Omental fat pad (tissue), 4 donors: ENCODE results near the gene LPIN1. TPM values are rescaled to one million over a fixed set of nuclear protein-coding genes. Genes with fewer than 3 reads are reported as not detected.
A peak's percentile ranks its signal among the peaks of the same experiment; 100 is the strongest.
"Not testable (repeated sequence)": the region's sequence is repeated elsewhere in the genome, so short reads cannot be mapped to it uniquely, and the experiment has no call there.

Experiments used
- ATAC-seq: fragments of 150-250 bp; one replicate; pipeline ENCODE4 v1.9.1; 2016; ENCODE audit warnings: mild to moderate bottlenecking, moderate library complexity; ENCODE audit not compliant: low FRiP score
- DNase-seq: peaks from one replicate; pipeline ENCODE4 v3.0.0-alpha.2; 2019; ENCODE audit warnings: low spot score
- CTCF ChIP-seq, 3 donors: fragments of 450-650 bp; IDR thresholded peaks; one replicate each; pipeline ENCODE4 v1.5.1; 2016 to 2017; ENCODE audit warnings: antibody characterized with exemption in 3 of 3, mild to moderate bottlenecking in 3 of 3, moderate library complexity in 2 of 3
- total RNA-seq, 4 donors: library from RNA; depleted of rRNA; stranded (reverse); fragments of >200 nt; gene quantifications; one replicate each; pipeline ENCODE4 v1.1.0, GENCODE V29; 2016

LPIN1 gene
- total RNA-seq, 4 donors from 2014 or later = 72.8 to 104 (median 89.1) TPM

- TF ChIP-seq CTCF (IDR thresholded peaks at IDR 0.05) = no peak
- DNase-seq (no peak), ATAC-seq (no peak)
These were observed 72.8 kb downstream of the LPIN1 start for GRCh38 chr2:11819235-11819729.

- DNase-seq (no peak), ATAC-seq (no peak)
- TF ChIP-seq CTCF (IDR thresholded peaks at IDR 0.05) = no peak
These were observed 74.2 kb downstream of the LPIN1 start for GRCh38 chr2:11820650-11821049.

GRCh38 chr2:11821705-11822104 lies 75.3 kb downstream of the LPIN1 start:
- no peak for TF ChIP-seq CTCF (IDR thresholded peaks at IDR 0.05)
- DNase-seq (no peak), ATAC-seq (no peak)

- not testable (repeated sequence) for ATAC-seq, DNase-seq
These were observed 75.9 kb downstream of the LPIN1 start for GRCh38 chr2:11822359-11822745.

- TF ChIP-seq CTCF (IDR thresholded peaks at IDR 0.05) = no peak
- DNase-seq (no peak), ATAC-seq (peak; percentile 34)
These were observed 76.5 kb downstream of the LPIN1 start for GRCh38 chr2:11822746-11823451.

GRCh38 chr2:11824901-11825828 lies 78.7 kb downstream of the LPIN1 start:
- no peak for TF ChIP-seq CTCF (IDR thresholded peaks at IDR 0.05)
- ATAC-seq = no peak
- DNase-seq = no peak

- ATAC-seq (no peak), DNase-seq (no peak)
- no peak for TF ChIP-seq CTCF (IDR thresholded peaks at IDR 0.05)
These were observed 81.1 kb downstream of the LPIN1 start for GRCh38 chr2:11827547-11827946.
